ENCODE measurements around the gene IKZF1.

Gene IKZF1

GRCh38 chr7:50304129-50304910, at the start of gene IKZF1:
Gene IKZF1 (plus strand): TSS chr7:50304716. CDS start chr7:50319062, 14,346 bp downstream.
- DNase-seq (ENCODE audit: low spot score), result no peak

GRCh38 chr7:50261593-50261992, 42.9 kb upstream of the IKZF1 start:
- no peak for DNase-seq (ENCODE audit: low spot score)

GRCh38 chr7:50262446-50262845, 42.1 kb upstream of the IKZF1 start:
- DNase-seq (ENCODE audit: low spot score), result no peak

GRCh38 chr7:50262916-50263690, 41.4 kb upstream of the IKZF1 start:
- no peak for DNase-seq (ENCODE audit: low spot score)

GRCh38 chr7:50264908-50265307, 39.6 kb upstream of the IKZF1 start:
- DNase-seq (ENCODE audit: low spot score), result no peak

- DNase-seq (ENCODE audit: low spot score), result no peak
Measured at GRCh38 chr7:50265968-50266634, 38.4 kb upstream of the IKZF1 start.

GRCh38 chr7:50266635-50267386, 37.7 kb upstream of the IKZF1 start:
- no peak for DNase-seq (ENCODE audit: low spot score)

DNA sequence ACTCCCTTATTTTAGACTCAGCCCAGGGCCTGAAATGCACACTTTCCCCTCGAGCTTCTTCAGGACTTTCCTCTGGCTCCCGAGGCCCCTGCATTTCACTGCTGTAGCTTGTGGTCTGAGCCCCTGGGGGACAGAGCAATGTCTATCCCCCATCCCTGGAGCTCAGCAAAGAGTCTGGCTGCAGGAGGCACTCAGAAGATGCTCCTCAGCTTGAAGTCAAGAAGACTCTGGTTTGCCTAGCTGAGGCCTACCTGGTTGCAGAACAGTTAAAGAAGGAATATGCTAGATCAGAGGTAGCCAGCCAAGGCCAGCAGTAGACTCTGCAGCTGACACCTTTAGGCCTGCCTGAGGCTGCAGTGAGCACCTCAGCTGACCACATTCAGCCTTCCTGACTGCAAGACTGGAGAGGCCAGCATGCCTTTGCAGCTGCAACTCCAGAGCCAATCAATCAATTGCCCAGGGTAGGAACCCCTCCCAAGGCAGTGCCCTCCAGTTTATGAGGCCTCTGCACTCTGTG, 36.9 kb upstream of the IKZF1 start:
- no peak for DNase-seq (ENCODE audit: low spot score)

DNA sequence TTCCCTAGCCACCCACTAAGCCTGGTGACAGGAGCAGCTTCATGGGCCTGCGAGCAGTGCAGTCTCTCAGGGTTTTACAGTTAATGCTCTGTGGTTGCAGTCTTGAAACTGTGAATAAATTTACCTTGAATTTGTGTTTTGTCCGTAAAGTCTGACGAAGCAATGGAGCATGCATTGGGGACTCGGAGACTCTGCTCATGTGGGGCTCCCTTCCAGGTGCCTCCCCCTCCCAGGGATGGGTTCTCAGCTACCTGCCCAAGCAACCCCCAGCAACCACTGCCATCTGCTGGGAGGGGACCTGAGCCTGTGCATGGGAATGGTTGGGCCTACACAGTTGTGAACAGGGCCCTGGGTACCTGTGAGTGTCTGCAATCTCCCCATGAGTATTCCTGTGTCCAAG, 36.3 kb upstream of the IKZF1 start:
- DNase-seq (ENCODE audit: low spot score), result no peak

DNA sequence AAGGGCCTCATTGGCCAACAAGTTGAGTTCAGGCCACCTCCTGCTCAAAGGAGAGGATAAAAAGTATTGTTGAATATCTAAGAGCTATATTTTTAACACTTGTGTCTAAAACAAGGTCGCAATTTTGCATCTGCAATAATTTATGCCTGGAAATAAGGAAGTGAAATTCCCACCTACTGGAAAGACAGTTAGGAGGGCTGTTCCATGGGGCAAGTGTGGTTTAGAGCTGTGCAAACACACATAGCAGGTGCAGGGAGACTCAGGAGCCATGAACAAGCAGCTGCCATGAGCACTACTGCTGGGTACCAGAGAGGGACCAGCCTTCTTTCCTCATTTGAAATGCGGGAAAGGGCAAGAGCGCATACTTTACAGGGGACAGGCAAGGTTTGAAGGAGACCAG, 35.5 kb upstream of the IKZF1 start:
- DNase-seq (ENCODE audit: low spot score), result no peak

DNA sequence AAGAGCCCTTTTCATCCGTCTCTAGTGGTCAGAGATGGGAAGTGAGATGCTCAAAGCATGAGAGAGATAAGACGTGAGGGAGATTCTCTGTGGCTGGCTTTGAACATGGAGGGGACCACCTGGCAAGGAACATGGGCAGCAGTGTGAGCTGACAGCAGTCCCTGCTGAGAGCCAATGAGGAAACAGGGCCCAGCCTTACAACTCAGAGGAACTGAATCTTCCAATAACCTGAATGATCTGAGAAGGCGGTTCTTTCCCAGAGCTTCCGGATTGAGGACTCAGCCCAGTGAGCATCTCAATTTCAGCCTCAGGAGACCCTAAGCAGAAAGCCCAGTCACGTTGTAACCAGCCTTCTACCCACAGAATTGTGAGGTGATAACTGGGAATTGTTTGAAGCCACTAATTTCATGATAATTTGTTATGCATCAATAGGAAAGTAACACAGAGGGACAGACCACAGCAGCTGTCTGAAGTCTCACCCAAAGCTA, 33.9 kb upstream of the IKZF1 start:
- no peak for DNase-seq (ENCODE audit: low spot score)

- DNase-seq (ENCODE audit: low spot score), result no peak
Measured at GRCh38 chr7:50272808-50273207, 31.7 kb upstream of the IKZF1 start.

DNA sequence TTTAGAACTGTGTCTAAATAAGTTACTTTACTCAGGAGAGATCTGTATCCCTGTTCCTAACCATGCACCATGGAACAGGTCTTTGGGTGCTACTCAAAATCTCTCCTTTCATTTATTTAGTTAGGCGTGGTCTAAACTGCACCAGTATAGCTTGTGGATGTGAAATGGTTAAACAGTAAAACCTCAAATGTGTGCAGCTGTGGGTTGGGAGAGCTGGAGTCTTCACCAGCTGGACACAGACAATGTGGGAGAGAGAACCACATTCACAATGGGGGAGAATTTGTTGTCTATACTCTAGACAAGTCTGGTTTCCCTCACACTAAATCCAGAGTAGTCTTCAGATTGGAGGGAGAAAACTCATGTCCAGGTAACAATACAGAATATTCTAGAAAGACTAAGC, 31.2 kb upstream of the IKZF1 start:
- no peak for DNase-seq (ENCODE audit: low spot score)

DNA sequence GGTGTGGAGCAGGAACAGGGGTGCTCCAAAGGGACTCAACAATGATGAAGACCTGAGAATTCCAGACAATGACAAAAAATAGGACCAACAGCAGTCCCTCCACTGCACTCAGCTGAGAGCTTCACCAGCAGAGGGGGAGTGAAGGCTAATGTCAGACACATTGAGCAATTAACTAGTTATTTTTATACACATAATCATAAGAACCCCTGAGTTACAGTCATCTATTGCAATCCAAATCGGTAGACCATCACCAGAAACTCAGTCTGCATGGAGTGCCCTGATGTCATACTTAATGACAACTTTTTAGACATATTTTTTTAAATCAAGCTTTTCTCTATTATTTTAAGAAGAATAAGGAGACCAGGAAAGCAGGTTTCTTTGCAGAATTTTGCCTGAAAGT, 30.6 kb upstream of the IKZF1 start:
- DNase-seq (ENCODE audit: low spot score), result no peak

- DNase-seq (ENCODE audit: low spot score), result no peak
Measured at GRCh38 chr7:50274361-50274760, 30.2 kb upstream of the IKZF1 start.

- DNase-seq (ENCODE audit: low spot score), result no peak
Measured at GRCh38 chr7:50275430-50275829, 29.1 kb upstream of the IKZF1 start.

GRCh38 chr7:50276483-50276882, 28.0 kb upstream of the IKZF1 start:
- no peak for DNase-seq (ENCODE audit: low spot score)

GRCh38 chr7:50278120-50278519, 26.4 kb upstream of the IKZF1 start:
- no peak for DNase-seq (ENCODE audit: low spot score)

DNA sequence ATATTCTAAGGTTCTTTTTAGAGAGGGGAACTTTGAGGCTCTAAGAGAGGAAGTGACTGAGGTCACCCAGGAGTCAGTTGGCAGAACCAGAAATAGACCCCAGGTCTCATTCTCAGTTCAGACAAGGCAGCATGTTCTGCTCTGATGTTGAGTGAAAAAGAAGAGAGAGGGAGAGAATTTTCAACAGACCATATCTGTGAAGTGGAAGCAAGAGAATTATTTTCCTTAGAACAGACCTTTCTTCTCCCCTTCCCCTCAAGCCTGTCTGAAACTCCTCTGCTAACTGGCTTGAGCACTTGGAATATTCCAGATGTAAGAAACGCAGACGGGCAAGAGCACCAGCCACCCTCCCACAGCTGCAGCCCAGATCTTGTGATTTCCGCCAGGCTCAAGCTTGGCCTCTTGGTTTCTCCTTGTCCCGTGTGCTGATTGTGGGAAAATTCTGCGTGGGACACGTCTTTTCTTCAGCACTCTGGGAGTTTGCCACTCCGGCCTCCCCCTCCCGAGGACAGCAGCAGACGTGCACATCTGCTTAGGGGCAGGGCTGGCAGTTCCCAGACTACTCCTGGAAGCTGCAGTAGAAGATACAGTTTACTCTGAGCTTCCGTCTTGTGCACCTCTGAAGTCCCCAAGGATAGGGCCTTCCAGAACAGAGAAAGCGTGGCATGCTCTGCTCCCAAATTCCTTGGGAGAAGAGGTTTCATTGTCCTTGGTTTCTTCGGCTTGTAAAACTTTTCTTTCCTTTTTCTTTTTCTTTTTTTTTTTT, 22.7 kb upstream of the IKZF1 start:
- DNase-seq (ENCODE audit: low spot score), result no peak

- DNase-seq (ENCODE audit: low spot score), result no peak
Measured at GRCh38 chr7:50282813-50283605, 21.5 kb upstream of the IKZF1 start.

All from left forelimb (tissue), 1 donor.